Stimulated activated CD4-positive, alpha-beta T cell treated with anti-CD3 and anti-CD28 coated beads, Interleukin-4, amount 100 ng/mL, for 4 hours (primary cell): Measurements from ENCODE around the gene CDH1.
"Not testable (repeated sequence)": the region's sequence is repeated elsewhere in the genome, so short reads cannot be mapped to it uniquely, and the experiment has no call there.

Experiments
- DNase-seq, 2 experiments: peaks; one replicate each; pipeline ENCODE4 v3.0.0-alpha.2; 2020

Gene CDH1

GRCh38 chr16:68764862-68765261 is 27.8 kb downstream of the CDH1 start:
- DNase-seq, result no peak

DNA sequence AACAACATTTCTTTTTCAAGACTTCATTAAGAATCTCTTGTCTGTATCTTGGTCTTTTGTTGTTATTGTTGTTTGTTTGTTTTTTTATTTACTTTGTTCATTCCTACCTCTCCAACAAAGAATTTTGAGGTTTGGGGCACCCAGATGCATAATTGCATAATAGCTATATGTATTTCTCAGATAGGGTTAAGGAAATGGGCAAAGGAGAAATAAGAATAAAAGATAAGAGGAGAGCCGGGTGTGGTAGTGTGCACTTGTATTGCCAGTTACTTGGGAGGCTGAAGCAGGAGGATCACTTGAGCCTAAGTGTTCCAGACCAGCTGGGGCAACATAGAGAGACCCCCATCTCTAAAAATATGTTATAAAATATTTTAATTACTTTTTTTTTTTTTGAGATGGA is 30.5 kb downstream of the CDH1 start:
- DNase-seq, result no peak

DNA sequence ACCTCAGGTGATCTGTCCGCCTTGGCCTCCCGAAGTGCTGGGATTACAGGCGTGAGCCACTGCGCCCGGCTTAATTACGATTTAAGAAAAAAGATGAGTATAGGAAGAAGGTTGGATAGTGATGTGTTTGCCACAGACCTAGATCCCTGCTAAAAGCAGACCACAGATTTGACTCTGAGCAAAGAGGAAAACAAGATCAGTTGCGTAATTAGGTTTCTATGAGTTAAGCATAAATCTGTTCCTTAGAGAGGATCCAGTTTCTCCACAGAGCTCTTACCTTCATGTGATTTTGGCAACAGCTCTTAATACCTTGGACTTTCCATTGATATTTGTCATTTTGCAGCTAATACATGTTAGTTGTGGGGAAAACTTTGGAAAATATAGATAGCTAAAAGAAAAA is 31.1 kb downstream of the CDH1 start:
- DNase-seq, result no peak

- no peak for DNase-seq
Observed at GRCh38 chr16:68768771-68769170, 31.7 kb downstream of the CDH1 start.

- no peak for DNase-seq
Observed at GRCh38 chr16:68770671-68771070, 33.6 kb downstream of the CDH1 start.

GRCh38 chr16:68772030-68772681 is 35.1 kb downstream of the CDH1 start:
- no peak for DNase-seq

DNA sequence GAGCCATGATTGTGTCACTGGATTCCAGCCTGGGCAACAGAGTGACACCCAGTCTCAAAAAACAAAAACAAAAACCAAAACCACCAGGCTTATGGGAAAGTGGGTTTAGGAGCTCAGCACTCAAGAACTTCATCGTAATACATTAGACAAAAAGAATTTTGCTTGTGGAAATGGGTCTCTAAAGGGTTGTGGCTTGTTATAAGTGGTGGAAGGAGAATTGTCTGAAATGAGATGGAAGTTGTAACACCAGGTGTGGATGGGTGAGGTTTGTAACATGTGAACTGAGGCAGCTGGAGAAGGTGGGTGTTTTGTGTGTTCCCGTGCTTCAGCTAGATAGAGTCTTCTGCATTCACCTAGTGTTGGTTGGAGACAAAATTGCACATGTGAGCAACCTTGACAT is 35.8 kb downstream of the CDH1 start:
- DNase-seq, result no peak

- no peak for DNase-seq
Observed at GRCh38 chr16:68774982-68775634, 38.0 kb downstream of the CDH1 start.

- no peak for DNase-seq
Observed at GRCh38 chr16:68776821-68777485, 39.9 kb downstream of the CDH1 start.

DNA sequence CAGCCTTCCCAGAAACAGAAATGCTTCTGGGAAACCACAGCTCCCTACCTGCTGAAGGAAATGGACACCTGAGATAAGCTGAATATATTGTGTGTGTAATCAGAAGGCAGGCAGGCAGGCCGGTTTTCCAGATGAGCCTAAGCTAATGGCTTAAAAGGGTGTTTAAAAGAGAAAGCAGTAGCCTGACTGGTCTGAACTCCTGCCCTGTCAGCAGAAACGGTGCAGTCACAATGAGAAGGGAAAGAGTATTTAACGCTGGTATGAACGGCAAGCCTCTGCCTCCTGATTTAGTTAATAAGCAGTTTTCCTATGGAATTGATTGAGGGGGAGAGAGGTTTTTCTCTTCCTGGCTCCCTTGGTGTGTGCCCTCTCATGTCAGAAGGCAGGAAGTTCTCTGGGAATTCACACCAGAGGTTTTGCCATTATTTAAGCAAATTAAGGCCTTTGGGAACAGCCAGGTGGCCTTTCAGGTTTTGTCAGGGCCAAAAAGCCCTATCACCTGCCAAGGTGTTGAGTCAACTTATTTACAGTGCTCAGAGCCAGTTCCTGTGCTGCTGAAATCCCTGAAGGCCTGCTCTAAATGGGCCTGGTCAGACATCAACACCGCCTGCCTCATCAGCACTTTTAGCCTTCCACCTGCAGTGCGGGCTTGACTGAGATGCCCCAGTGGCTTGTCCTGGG is 41.6 kb downstream of the CDH1 start:
- DNase-seq, result no peak

DNA sequence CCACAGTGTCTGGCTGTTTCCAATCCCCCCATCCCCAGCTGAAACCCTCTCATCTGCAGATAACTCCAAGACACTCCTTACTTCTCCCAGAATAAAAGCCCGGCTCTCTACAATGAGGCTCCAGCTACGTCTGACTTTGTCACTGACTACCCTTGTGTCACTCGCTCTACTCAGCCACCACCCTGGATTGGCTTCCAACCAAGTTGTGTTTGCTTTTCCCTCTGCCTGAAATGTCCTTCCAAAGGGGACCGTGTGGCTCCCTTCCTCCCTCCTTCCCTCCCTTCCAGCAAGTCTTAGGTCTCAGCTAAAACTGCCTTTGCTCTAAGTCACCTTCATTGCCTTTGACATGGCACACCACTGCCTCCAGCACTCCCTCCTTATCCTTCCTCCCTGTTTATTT is 42.8 kb downstream of the CDH1 start:
- DNase-seq, result no peak

GRCh38 chr16:68781784-68782183 is 44.7 kb downstream of the CDH1 start:
- DNase-seq, result no peak

GRCh38 chr16:68782198-68783174 is 45.4 kb downstream of the CDH1 start:
- no peak for DNase-seq

DNA sequence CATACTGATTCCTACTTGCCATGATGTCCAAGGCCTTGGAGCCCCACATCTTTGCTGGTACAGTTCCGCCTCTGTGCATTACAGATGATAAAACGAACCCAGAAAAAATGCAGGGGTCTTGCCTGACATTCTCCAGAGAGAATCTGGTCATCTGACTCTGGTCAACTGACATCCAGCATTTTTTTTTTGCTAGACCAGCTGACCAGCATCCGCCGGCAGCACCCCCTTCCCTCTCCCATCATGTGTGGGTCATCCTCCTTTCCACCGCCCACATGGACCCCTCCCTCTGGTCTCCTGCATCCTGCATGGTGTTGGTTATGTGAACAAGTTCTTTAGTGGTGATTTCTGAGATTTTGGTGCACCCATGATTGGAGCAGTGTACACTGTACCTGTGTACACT is 47.1 kb downstream of the CDH1 start:
- no peak for DNase-seq

DNA sequence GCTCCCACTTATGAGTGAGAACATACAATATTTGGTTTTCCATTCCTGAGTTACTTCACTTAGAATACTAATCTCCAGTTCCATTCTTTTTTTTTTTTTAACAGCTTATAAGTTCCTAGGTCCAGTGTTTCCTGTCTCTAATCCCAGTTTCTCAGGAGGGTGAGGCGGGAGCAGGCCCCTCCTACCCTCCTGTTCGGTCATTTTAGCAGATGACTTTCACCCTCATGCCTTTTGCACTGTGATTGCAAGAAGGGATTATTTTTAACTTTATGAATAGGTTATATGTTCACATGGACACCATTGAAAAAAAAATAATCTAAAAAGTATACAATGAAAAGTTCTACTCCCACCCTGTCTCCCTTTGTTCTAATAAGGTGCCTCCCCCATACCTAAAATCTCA is 47.6 kb downstream of the CDH1 start:
- no peak for DNase-seq

DNA sequence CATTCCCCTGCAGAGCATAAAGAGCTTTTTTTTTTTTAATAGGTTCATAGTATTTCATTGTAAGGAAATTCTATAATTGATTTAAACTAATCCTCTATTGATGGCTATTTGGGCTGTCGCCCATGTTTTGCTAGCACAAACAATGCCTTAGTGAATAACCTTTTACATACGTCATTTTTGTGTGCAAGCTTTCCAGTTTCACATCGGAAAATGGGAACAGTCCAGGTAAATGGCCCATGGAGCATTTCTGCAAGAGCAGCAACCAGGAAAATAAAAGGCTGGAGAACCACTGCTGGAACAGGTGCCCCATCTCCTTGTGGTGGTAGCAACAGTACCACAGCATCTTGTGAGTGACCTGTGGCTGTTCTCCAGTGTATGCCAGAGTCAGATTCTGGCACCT is 48.6 kb downstream of the CDH1 start:
- no peak for DNase-seq

GRCh38 chr16:68786685-68787418 is 49.8 kb downstream of the CDH1 start:
- no peak for DNase-seq

- DNase-seq, result not testable (repeated sequence)
Observed at GRCh38 chr16:68787419-68787807, 50.3 kb downstream of the CDH1 start.

- no peak for DNase-seq
Observed at GRCh38 chr16:68790130-68790761, 53.2 kb downstream of the CDH1 start.

- no peak for DNase-seq
Observed at GRCh38 chr16:68790944-68791343, 53.9 kb downstream of the CDH1 start.
